Hematopoietic multipotent progenitor cell treated with erythropoietin and hydrocortisone succinate and interleukin-3 and kit ligand, for 6 days (in vitro differentiated cells): ENCODE measurements around the gene KRT16.
"Not testable (repeated sequence)": the region's sequence is repeated elsewhere in the genome, so short reads cannot be mapped to it uniquely, and the experiment has no call there.

Source experiments
- DNase-seq: peaks from one replicate; pipeline ENCODE4 v3.0.0-alpha.2; 2015

Gene KRT16

GRCh38 chr17:41612376-41613160 lies at the start of gene KRT16:
Gene KRT16 (minus strand): TSS chr17:41612767. CDS start chr17:41612688, 79 bp downstream.
- not testable (repeated sequence) for DNase-seq

GRCh38 chr17:41660221-41660711 lies 47.7 kb upstream of the KRT16 start:
- no peak for DNase-seq

- no peak for DNase-seq
Observed at GRCh38 chr17:41659427-41660212, 47.1 kb upstream of the KRT16 start.

- DNase-seq: no peak
Observed at GRCh38 chr17:41658846-41659245, 46.3 kb upstream of the KRT16 start.

GRCh38 chr17:41657936-41658335 lies 45.4 kb upstream of the KRT16 start:
- no peak for DNase-seq

GRCh38 chr17:41657176-41657754 lies 44.7 kb upstream of the KRT16 start:
- no peak for DNase-seq

- no peak for DNase-seq
Observed at GRCh38 chr17:41656249-41657023, 43.9 kb upstream of the KRT16 start.

GRCh38 chr17:41655611-41656111 lies 43.1 kb upstream of the KRT16 start:
- no peak for DNase-seq

- DNase-seq: no peak
Observed at GRCh38 chr17:41654678-41655607, 42.4 kb upstream of the KRT16 start.

GRCh38 chr17:41653892-41654677 lies 41.5 kb upstream of the KRT16 start:
- no peak for DNase-seq

GRCh38 chr17:41653421-41653820 lies 40.9 kb upstream of the KRT16 start:
- DNase-seq: no peak

GRCh38 chr17:41652461-41652970 lies 39.9 kb upstream of the KRT16 start:
- DNase-seq: no peak

- DNase-seq: no peak
Observed at GRCh38 chr17:41651625-41652460, 39.3 kb upstream of the KRT16 start.

- no peak for DNase-seq
Observed at GRCh38 chr17:41650794-41651624, 38.4 kb upstream of the KRT16 start.

GRCh38 chr17:41649923-41650519 lies 37.5 kb upstream of the KRT16 start:
- DNase-seq: no peak

GRCh38 chr17:41648411-41649195 lies 36.0 kb upstream of the KRT16 start:
- DNase-seq: peak; percentile 88

- DNase-seq: peak; percentile 87
Observed at GRCh38 chr17:41647940-41648410, 35.4 kb upstream of the KRT16 start.
